CD4-positive, alpha-beta T cell treated with Interleukin-21 for 1 hour (primary cell): ENCODE results near the gene MEGF6.
A peak's percentile ranks its signal among the peaks of the same experiment; 100 is the strongest.

Experiments
- DNase-seq: peaks from one replicate; pipeline ENCODE4 v3.0.0-alpha.2; 2020

The MEGF6 gene

DNA sequence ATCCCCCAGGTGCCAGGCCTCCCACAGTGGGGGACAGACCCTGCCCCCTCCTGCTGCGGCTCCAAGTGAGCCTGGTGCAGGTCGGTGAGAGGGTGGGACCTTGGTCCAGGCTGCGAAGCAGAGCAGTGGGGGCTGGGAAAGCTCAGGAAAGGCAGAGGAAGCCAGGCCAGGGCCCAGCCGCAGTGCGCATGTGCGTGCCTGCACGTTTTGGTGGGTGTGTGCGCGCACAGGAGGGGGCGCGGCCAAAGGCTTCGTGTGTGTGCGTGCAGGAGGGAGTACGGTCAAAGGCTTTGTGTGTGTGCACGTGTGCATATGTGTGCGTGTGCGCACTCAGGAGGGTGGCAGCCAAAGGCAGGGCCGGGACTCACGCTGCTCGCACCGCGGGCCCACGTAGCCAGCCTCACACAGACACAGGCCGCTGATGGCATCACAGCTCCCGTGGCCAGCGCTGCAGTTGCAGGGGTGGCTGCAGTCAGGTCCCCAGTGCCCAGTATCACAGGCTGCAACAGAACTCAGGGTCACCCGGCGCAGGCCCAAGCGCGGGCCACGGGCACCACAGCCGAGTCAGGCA lies 111.0 kb downstream of the MEGF6 start:
- no peak for DNase-seq

- no peak for DNase-seq
Observed at GRCh38 chr1:3499611-3500010, 111.7 kb downstream of the MEGF6 start.

DNA sequence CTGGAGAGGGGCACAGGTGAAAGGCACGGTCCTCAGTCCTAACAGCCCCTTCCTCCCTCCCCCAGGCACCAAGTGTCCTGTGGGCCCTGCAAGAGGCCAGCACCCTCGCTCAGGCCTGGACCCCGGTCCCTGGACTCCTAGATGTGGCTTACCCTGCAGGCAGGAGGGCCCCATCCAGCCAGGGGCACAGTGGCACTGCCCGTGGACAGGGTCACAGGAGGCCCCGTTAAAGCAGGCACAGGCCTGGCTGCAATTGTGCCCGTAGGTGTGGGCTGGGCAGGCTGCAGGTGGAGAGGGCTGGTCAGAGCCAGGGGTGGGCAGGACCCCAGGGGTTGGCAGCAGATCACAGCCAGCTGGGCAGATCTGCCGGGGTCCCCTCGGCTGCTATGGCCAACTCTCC lies 112.3 kb downstream of the MEGF6 start:
- DNase-seq: no peak

DNA sequence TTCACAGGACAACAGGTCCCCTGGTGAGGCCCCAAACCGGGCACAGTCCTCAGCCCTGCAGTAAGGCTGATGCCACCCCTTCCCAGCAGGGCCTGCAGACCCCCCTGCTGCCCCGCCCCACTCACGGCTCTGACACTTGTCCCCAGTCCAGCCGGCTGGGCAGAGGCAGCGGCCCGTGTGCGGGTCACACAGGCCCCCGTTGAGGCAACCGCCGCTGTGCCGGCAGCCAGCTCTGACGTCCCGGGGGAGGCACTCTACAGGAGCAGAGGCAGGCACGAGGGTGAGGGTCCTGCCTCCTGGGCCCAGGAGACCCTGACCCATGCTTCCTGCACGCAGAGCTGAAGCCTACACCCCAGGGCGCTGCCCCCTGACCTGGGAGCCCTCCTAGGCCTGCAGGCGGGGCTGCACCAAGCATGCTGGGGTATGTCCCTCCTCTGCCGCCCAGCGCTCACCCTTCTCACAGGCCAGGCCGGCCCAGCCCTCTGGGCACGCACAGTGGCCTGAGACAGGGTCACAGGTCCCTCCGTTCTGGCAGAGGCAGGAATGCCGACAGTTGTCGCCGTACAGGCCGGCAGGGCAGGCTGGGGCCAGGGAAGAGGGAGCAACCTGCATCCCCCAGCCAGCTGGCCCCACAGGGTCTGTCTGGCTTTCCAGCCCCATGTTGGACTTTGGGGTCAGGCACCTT lies 112.9 kb downstream of the MEGF6 start:
- no peak for DNase-seq

- no peak for DNase-seq
Observed at GRCh38 chr1:3497521-3497920, 113.8 kb downstream of the MEGF6 start.

DNA sequence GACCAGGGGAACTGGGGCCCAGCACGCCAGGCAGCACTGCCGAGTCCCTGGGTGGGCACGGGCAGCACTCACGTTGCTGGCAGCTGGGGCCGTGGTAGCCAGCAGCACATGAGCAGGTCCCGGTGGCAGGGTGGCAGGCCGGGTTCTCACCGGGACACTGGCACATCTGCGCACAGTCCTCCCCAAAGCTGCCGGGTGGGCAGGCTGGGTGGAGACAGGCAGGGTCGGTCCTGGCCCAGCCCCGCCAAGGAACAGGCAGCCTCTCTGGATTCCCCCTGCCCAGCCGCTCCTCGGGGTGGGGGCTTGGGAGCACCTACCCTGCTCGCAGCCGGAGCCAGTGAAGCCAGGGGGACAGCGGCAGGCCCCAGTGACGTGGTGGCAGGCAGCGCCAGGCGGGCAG lies 114.4 kb downstream of the MEGF6 start:
- DNase-seq: no peak

DNA sequence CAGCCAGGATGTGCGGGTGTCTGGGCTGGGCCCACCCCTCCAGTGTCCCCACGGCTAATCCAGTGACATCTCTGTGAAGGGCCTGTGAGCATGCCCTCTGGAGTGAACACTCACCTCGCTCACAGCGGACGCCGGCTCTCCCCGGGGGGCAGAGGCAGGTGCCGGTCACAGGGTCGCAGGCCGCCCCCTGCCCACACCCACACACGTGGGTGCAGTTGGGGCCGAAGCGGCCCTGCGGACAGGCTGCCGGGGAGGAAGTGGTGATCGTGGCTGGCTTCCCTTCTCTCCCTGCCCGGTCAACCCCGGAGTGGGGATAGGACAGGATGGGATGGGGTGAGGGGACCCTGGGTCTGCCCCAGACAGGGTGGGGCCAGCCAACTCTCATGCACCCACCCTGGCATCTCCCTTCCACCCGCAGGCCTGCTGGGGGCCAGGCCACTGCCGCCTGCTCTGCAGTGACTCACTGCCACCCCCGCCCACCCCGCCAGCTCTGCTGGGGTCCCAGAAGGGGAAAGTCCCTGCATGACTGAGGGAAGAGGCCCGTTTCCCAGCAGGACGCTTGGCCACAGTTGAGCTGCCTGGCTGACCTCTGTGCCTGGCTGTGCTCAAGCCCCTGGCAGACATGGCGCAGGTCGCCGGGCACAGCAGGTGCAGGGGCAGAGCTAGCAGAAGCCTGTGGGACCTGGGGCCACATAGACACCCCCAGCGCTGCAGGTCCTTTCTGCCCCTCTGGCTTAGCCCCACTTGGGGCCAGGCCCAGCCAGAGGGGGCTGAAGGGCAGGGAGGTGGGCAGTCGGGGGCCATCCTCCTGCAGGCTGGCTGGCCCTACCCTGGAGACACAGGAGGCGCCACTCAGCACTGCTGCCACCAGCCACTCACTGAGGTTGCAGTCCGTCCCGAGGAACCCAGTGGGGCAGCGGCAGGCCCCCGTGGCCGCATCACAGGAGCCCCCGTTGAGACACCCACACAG lies 115.2 kb downstream of the MEGF6 start:
- no peak for DNase-seq

DNA sequence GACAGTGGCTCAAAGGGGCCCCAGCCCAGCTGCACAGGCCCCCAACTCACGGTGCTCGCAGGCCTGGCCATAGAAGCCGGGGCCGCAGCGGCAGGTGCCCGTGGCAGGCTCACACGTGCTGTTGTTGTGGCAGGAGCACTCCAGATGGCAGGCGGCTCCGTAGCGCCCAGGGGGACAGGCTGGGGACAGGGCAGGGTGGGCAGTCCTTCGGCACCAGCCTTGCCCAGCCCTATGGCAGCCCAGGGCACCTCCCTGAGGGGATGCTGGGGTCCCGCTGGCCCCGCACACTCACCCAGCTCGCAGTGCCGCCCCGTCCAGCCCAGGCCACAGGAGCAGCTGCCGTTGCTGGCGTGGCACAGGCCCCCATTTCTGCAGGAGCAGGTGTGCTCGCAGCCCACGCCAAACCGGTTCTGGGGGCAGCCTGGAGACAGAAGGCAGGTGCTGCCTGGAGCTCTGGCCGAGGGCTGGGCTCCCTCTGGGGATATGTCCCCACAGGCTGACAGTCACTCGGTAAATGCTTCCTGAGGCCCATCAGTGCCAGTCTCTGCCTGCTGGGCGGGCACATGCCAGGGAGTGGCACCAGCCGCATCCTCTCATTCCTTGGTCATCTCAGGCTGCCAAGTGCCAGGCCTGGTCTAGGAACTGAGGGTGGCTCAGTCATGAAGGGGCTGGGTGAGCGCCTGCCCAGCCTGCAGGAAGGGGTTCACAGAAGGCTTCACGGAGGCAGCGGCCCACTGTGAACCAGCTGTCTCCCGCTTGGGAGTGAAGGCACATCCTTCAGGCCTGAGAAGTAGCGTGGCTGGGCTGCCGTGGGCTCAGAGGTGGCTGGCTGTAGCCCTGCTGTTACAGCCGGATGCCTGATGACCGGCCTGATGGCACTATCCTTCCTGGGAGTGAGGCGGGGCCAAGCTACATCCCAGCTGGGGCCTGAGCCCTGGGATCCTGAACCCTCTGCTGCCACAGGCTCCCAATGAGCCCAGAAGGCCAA lies 116.7 kb downstream of the MEGF6 start:
- no peak for DNase-seq

- DNase-seq: no peak
Observed at GRCh38 chr1:3492545-3493246, 118.6 kb downstream of the MEGF6 start.

DNA sequence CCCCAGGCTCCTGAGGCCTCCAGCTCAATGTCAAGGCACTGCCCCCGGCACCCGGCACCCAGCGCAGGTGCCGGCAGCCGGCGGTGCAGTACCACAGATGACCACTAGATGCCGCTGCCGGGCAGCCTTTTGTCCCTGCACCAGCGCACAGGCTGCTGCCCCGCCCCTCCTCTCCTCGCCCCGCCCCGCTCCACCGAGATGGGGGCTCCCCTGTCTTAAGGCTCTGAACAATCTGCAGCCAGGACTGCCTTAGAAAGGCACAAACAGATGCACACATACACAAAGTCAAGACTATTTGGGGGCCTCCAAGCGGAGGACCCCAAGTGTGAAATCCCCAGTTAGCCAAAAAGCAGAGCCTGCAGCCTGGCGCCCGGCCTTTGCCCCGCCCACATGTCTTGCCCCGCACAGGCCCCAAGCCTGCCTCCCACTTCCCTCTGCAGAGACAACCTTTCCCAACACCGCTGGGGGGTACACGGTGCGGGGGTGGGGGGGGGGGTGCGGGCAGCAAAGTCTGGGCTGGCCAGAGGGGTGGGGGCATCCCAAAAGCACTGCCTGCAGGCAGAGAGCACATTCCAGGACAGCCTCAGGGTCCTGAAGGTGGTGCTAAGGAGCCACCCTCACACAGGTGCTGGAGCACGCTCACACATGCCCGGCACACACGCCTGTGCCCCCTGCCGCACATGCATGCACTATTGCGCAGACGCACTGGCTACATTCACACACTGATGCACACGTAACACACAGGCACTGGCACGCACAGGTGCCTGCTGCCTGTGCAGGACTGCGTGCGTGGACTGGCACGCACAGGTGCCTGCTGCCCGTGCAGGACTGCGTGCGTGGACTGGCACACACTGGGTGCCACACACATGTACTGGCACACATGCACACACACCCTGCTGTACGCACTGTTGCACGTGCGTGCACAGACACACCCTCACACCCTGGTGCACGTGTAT lies 119.7 kb downstream of the MEGF6 start:
- DNase-seq: peak; percentile 83

GRCh38 chr1:3490046-3490745 lies 121.1 kb downstream of the MEGF6 start:
- DNase-seq: no peak

GRCh38 chr1:3488432-3488831 lies 122.9 kb downstream of the MEGF6 start:
- no peak for DNase-seq

GRCh38 chr1:3485016-3485415 lies 126.3 kb downstream of the MEGF6 start:
- DNase-seq: no peak

- peak; percentile 27 for DNase-seq
Observed at GRCh38 chr1:3483801-3484444, 127.4 kb downstream of the MEGF6 start.

GRCh38 chr1:3483380-3483779 lies 127.9 kb downstream of the MEGF6 start:
- DNase-seq: no peak

DNA sequence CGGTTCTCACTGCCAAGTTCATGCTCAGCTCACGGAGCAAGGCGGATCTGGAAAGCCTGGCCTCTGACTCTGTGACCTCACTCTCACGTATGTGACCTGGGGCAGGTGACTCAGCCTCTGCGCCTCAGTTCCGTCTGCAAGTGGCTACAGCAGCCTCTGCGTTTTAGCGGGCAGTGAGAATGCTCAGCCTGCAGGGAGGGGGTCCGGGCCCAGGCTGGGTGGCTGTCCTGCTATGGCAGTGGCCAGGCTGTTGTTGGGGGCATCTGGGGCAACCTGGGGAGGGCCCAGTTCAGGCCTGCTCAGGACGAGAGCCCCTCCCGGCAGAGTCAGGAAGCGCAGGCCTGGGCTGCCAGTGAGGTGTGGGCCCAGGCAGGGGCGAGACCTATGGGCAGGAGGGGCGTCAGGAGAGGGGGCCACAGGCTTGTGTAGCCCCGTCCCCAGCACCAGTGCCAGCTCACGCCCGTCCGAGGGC lies 128.9 kb downstream of the MEGF6 start:
- no peak for DNase-seq

DNA sequence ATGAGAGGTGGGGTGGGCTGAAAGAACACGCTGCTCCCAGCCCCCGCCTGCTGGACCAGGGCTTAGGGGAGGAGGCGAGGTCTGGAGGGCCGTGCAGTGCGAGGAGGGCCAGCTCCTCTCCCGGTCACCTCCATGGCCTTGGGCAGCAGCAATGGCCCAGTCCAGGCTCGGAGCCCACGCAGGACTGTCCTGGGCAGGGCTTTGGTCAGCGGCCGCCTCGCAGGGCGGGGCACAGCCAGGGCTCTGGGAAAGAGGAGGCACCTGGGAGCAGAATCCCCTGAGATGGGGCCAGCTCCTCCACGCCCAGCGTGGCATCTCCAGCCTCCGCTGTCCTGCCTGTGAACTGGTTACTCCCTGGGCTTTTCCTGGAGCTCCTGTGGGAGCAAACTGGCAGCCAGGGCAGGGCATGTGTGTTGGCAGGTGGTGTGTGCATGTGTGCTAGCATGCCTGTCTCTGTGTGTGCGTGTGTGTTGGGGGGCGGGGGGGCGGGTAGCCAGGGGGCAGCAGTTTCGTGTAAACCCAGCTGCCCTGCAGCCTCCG lies 129.4 kb downstream of the MEGF6 start:
- no peak for DNase-seq

GRCh38 chr1:3481046-3481445 lies 130.3 kb downstream of the MEGF6 start:
- no peak for DNase-seq

DNA sequence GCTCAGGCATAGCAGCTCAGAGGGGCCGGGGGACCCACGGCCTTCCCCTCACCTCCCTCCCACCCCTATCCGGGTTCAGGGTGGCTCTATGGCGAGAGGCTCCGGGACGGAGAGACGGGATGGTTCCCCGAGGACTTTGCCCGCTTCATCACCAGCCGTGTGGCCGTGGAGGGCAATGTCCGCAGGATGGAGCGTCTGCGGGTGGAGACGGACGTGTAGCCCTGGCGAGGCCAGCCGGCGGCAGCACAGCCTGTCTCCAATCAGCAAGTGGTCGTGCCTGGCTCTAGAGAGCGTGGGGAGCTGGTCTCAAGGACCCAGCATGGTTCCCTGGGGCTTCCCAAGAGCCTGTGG lies 131.0 kb downstream of the MEGF6 start:
- no peak for DNase-seq
